Thoracic aorta (tissue), 2 donors: ENCODE measurements around the gene ZSCAN10. TPM values are rescaled to one million over a fixed set of nuclear protein-coding genes. Genes with fewer than 3 reads are reported as not detected.

Experiments used
- ATAC-seq: fragments of 150-250 bp; one replicate; pipeline ENCODE4 v1.8.0; 2017; ENCODE audit warnings: low read depth; ENCODE audit not compliant: insufficient number of reproducible peaks, low FRiP score
- DNase-seq: peaks from one replicate; pipeline ENCODE4 v3.0.0-alpha.2; 2020; ENCODE audit warnings: low spot score
- H3K27ac ChIP-seq, 2 donors: fragments of 200-600 bp; sonication (generic); 1 replicate in 1 of 2; 2 replicates in 1 of 2; pipeline ENCODE4 v1.5.1; 2016; ENCODE audit warnings: mild to moderate bottlenecking in 2 of 2, moderate library complexity in 2 of 2
- H3K27me3 ChIP-seq: fragments of 200-600 bp; sonication (generic); replicated peaks from 2 replicates; pipeline ENCODE4 v1.6.0; 2016; ENCODE audit warnings: mild to moderate bottlenecking; ENCODE audit not compliant: insufficient read depth
- H3K36me3 ChIP-seq: fragments of 200-600 bp; sonication (generic); one replicate; pipeline ENCODE4 v1.5.1; 2016
- H3K4me1 ChIP-seq, 2 donors: fragments of 200-600 bp; sonication (generic); 1 replicate in 1 of 2; 2 replicates in 1 of 2; pipeline versions ENCODE4 v1.5.1 to v1.6.0; 2016; ENCODE audit warnings: low read depth in 2 of 2, mild to moderate bottlenecking in 1 of 2; ENCODE audit not compliant: control insufficient read depth in 1 of 2
- H3K4me3 ChIP-seq: fragments of 200-600 bp; sonication (generic); 2 replicates; pipeline ENCODE4 v1.5.1; 2016; ENCODE audit warnings: mild to moderate bottlenecking
- H3K9me3 ChIP-seq: fragments of 200-600 bp; sonication (generic); 2 replicates; pipeline ENCODE4 v1.5.1; 2016
- CTCF ChIP-seq: fragments of 200-600 bp; sonication (generic); IDR thresholded peaks from one replicate; pipeline ENCODE4 v1.5.1; 2019; ENCODE audit warnings: antibody characterized with exemption
- total RNA-seq, 2 donors: library from RNA; depleted of rRNA; stranded (reverse); fragments of >200 nt; gene quantifications; one replicate each; pipeline versions ENCODE4 v1.1.0 to v1.2.3, GENCODE V29; 2016

The ZSCAN10 gene
- total RNA-seq, 2 donors from 2014 or later, result not detected

DNA sequence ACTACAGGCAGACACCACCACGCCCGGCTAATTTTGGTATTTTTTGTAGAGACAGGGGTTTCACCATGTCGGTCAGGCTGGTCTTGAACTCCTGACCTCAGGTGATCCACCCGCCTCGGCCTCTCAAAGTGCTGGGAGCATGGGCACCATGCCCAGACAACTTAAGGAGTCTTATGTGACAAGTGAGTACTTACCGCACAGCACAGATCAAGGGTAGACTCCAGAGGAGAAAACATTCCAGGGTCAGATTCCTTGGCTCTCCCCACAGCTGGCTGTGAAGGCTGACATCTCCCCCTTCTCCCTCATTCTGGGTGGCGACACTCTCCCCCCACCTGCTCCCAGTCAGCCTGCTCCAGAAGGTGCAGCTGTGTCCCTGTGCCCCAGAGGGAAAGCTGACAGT, 10.6 kb downstream of the ZSCAN10 start:
- no peak for ATAC-seq
- no peaks in the 10 kb centered on the region for H3K27me3 ChIP-seq
- H3K9me3 ChIP-seq, result no peaks in the 10 kb centered on the region
- no peak overlapping the region for H3K27ac ChIP-seq
- H3K4me1 ChIP-seq, result peaks cover 0 to 5% of the 10 kb centered on the region in 2 donors
- DNase-seq, result no peak
- TF ChIP-seq CTCF, result no peak
- H3K36me3 ChIP-seq, result no peaks in the 10 kb centered on the region
- no peak overlapping the region for H3K4me3 ChIP-seq

GRCh38 chr16:3087243-3088235, 11.6 kb downstream of the ZSCAN10 start:
- DNase-seq, result no peak
- H3K36me3 ChIP-seq, result no peaks in the 10 kb centered on the region
- no peak for TF ChIP-seq CTCF
- no peak for ATAC-seq
- H3K4me3 ChIP-seq, result peak overlapping the region; percentile 60
- no peaks in the 10 kb centered on the region for H3K27me3 ChIP-seq
- H3K4me1 ChIP-seq, result peaks cover 0 to 5% of the 10 kb centered on the region in 2 donors
- no peaks in the 10 kb centered on the region for H3K9me3 ChIP-seq
- no peak overlapping the region for H3K27ac ChIP-seq

DNA sequence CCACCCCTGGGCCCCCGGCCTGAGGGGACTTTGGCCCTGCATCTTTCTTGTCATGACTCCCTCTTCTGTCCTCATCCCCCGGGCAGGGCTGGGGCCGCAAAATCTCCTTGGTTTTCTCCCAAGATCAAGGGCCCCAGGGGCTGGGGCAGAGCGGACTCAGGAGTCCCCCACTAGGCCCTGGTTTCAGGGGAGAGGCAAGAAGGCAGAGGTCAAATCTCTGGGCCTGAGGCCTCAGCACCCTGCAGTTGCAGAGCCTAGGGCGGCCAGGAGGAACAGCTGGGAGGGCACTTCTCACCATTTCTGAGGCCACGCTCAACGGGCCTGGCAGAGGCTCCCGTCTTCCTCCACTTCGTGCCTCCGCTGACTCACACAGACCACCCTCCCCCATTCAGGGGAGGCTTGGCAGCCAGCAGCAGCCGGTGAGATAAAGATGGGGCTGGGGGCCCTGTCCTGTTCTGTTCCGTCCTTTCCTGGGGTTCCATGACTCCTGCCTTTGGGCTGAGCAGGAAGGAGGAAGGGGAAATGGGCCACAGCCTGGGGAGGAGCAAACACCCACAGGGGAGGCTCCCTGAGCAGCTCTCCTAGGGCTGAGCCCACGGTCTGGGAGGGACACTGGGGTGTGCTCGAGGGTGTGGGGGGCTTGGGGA, 12.4 kb downstream of the ZSCAN10 start:
- H3K27ac ChIP-seq, result no peak overlapping the region
- H3K36me3 ChIP-seq, result no peaks in the 10 kb centered on the region
- H3K4me1 ChIP-seq, result peaks cover 0 to 5% of the 10 kb centered on the region in 2 donors
- ATAC-seq, result no peak
- H3K9me3 ChIP-seq, result no peaks in the 10 kb centered on the region
- no peak for DNase-seq
- H3K4me3 ChIP-seq, result peak overlapping the region; percentile 60
- no peak for TF ChIP-seq CTCF
- no peaks in the 10 kb centered on the region for H3K27me3 ChIP-seq

DNA sequence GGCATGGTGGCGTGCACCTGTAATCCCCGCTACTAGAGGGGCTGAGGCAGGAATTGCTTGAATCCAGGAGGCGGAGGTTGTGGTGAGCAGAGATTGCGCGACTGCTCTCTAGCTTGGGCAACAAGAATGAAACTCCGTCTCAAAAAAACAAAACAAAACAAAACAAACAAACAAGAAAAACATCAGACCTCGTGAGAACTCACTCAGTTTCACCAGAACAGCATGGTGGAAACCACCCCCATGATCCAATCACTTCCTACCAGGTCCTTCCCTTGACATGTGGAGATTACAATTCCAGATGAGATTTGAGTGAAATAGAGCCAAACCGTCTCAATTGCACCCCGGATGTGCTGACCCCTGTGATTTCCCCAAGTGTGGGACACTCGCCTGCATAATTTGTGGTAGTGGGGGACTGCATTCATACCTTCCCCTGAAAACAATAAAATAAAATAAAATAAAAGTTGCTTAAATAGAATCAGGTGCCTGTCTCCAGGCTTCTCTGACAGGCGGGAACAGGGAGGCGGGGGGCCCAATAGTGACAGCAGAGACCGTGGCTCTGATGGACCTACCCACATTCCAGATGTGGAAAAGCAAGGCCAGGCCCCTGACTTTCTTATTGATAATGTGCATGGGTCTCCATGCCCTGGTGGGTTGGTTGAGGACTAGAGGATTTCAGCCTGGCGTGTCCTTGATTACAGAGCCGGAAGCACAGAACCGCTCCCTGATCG, 13.1 kb downstream of the ZSCAN10 start:
- Histone ChIP-seq H3K4me1 (peaks cover 0 to 5% of the 10 kb centered on the region in 2 donors), H3K27ac (no peak overlapping the region), H3K4me3 (peak overlapping the region; percentile 60), H3K27me3 (no peaks in the 10 kb centered on the region), H3K9me3 (no peaks in the 10 kb centered on the region), H3K36me3 (no peaks in the 10 kb centered on the region)
- TF ChIP-seq CTCF, result no peak
- DNase-seq (no peak), ATAC-seq (no peak)
